Smooth muscle cell (in vitro differentiated cells): ENCODE measurements around the gene TWNK. TPM values are rescaled to one million over a fixed set of nuclear protein-coding genes. Genes with fewer than 3 reads are reported as not detected.

Experiments used
- DNase-seq: peaks from one replicate; lab custom pipeline; 2025; ENCODE audit not compliant: unreplicated experiment; lab: John Stamatoyannopoulos, UW
- H2AFZ ChIP-seq: fragments of 200-600 bp; sonication (generic); 2 replicates; pipeline ENCODE4 v1.6.0; 2016; ENCODE audit warnings: antibody characterized with exemption, low read depth, mild to moderate bottlenecking
- H3F3A ChIP-seq: fragments of 200-600 bp; sonication (generic); 2 replicates; pipeline ENCODE4 v1.6.0; 2017; ENCODE audit warnings: antibody characterized with exemption, low read depth
- H3K27ac ChIP-seq: fragments of 200-600 bp; sonication (generic); 2 replicates; pipeline ENCODE4 v1.5.1; 2016; ENCODE audit warnings: low read depth, mild to moderate bottlenecking
- H3K27me3 ChIP-seq: fragments of 200-600 bp; sonication (generic); 2 replicates; pipeline ENCODE4 v1.6.1; 2016; ENCODE audit warnings: low read depth, mild to moderate bottlenecking
- H3K36me3 ChIP-seq: fragments of 200-600 bp; sonication (generic); 2 replicates; pipeline ENCODE4 v1.5.1; 2016; ENCODE audit warnings: low read depth
- H3K4me1 ChIP-seq: fragments of 200-600 bp; sonication (generic); 2 replicates; pipeline ENCODE4 v1.5.1; 2016; ENCODE audit warnings: low read depth
- H3K4me2 ChIP-seq: fragments of 200-600 bp; sonication (generic); 2 replicates; pipeline ENCODE4 v1.6.0; 2016; ENCODE audit warnings: mild to moderate bottlenecking
- H3K4me3 ChIP-seq: fragments of 200-600 bp; sonication (generic); 2 replicates; pipeline ENCODE4 v1.5.1; 2016; ENCODE audit warnings: mild to moderate bottlenecking
- H3K79me2 ChIP-seq: fragments of 200-600 bp; sonication (generic); 2 replicates; pipeline ENCODE4 v1.6.0; 2016; ENCODE audit warnings: low read depth, mild to moderate bottlenecking
- H3K9ac ChIP-seq: fragments of 200-600 bp; sonication (generic); 2 replicates; pipeline ENCODE4 v1.6.0; 2016; ENCODE audit warnings: low read depth
- H3K9me3 ChIP-seq: fragments of 200-600 bp; sonication (generic); replicated peaks from 2 replicates; pipeline ENCODE4 v1.5.1; 2016; ENCODE audit warnings: low read depth
- H4K20me1 ChIP-seq: fragments of 200-600 bp; sonication (generic); 2 replicates; pipeline ENCODE4 v1.6.0; 2016; ENCODE audit warnings: low read depth
- CTCF ChIP-seq: fragments of 200-600 bp; sonication (generic); IDR thresholded peaks from 2 replicates; pipeline ENCODE4 v1.5.1; 2017; ENCODE audit warnings: borderline replicate concordance, mild to moderate bottlenecking, antibody characterized with exemption; ENCODE audit not compliant: insufficient read depth, poor library complexity, severe bottlenecking
- WGBS: methylation state at CpG from one replicate; pipeline ENCODE4 v1.1.7; 2016; ENCODE audit warnings: low lambda C conversion rate; 5-methylcytosine and 5-hydroxymethylcytosine counted together
- polyA plus RNA-seq: library from polyadenylated mRNA; unstranded; fragments of >200 nt; fragmentation: Nextera tagmentation; extraction: Ambion mirVana; gene quantifications from 2 replicates; pipeline ENCODE4 v1.2.1, GENCODE V29; 2016
- total RNA-seq: library from RNA; depleted of rRNA; stranded (reverse); fragments of >200 nt; gene quantifications from 2 replicates; pipeline ENCODE4 v1.2.3, GENCODE V29; 2014

TWNK gene
- total and polyA plus RNA-seq, 2 experiments from 2014 or later = 2.0 to 2.5 TPM

- TF ChIP-seq CTCF = no peak
- H3K79me2 ChIP-seq = no peaks in the 10 kb centered on the region
- H3K4me2 ChIP-seq = no peak overlapping the region
- H4K20me1 ChIP-seq = no peaks in the 10 kb centered on the region
- H3F3A ChIP-seq = peaks cover 21% of the 10 kb centered on the region
- no peaks in the 10 kb centered on the region for H3K9me3 ChIP-seq
- no peak overlapping the region for H2AFZ ChIP-seq
- H3K9ac ChIP-seq = no peak overlapping the region
- H3K27me3 ChIP-seq = no peaks in the 10 kb centered on the region
- DNase-seq = no peak
- H3K36me3 ChIP-seq = no peaks in the 10 kb centered on the region
- H3K4me3 ChIP-seq = no peak overlapping the region
- H3K4me1 ChIP-seq = no peaks in the 10 kb centered on the region
- H3K27ac ChIP-seq = no peak overlapping the region
- 88% methylated on average over 2 of the region's 2 CpGs for WGBS
These were observed 19.1 kb upstream of the TWNK start for GRCh38 chr10:100968062-100968736.

- Histone ChIP-seq H3F3A (peaks cover 17% of the 10 kb centered on the region), H3K4me2 (peak overlapping the region; percentile 96)
- DNase-seq = no peak
These were observed 18.5 kb upstream of the TWNK start for GRCh38 chr10:100968863-100969186.

GRCh38 chr10:100969187-100970075 is 17.9 kb upstream of the TWNK start, which contains the start of gene SEMA4G:
TSS of gene SEMA4G (plus strand) at chr10:100969504. CDS start at chr10:100972913, 3,409 bp downstream.
- 3% methylated on average over 41 of the region's 70 CpGs for WGBS
- H3K27me3 ChIP-seq = no peaks in the 10 kb centered on the region
- peak within 1 kb of the TSS; percentile 96 for H3K4me2 ChIP-seq
- no peak within 1 kb of the TSS for H3K9ac ChIP-seq
- no peaks in the 10 kb centered on the region for H3K4me1 ChIP-seq
- H3F3A ChIP-seq = peaks cover 17% of the 10 kb centered on the region
- peak within 1 kb of the TSS; percentile 79 for H2AFZ ChIP-seq
- peak; percentile 72 for TF ChIP-seq CTCF
- peak; percentile 18 for DNase-seq
- H3K9me3 ChIP-seq = no peaks in the 10 kb centered on the region
- H3K79me2 ChIP-seq = no peaks in the 10 kb centered on the region
- no peaks in the 10 kb centered on the region for H4K20me1 ChIP-seq
- H3K36me3 ChIP-seq = no peaks in the 10 kb centered on the region
- peak within 1 kb of the TSS; percentile 69 for H3K4me3 ChIP-seq
- H3K27ac ChIP-seq = no peak within 1 kb of the TSS

More at GRCh38 chr10:100968863-100969186, 18.5 kb upstream of the TWNK start:
- TF ChIP-seq CTCF = no peak
- Histone ChIP-seq H3K36me3 (no peaks in the 10 kb centered on the region), H3K27me3 (no peaks in the 10 kb centered on the region), H3K9ac (no peak overlapping the region), H3K79me2 (no peaks in the 10 kb centered on the region), H2AFZ (peak overlapping the region; percentile 51), H3K27ac (no peak overlapping the region), H4K20me1 (no peaks in the 10 kb centered on the region), H3K4me1 (no peaks in the 10 kb centered on the region), H3K9me3 (no peaks in the 10 kb centered on the region), H3K4me3 (peak overlapping the region; percentile 69)
- WGBS = 14% methylated on average over 9 of the region's 9 CpGs
